Measurements from ENCODE around the gene ITFG1.
"Not testable (repeated sequence)": the region's sequence is repeated elsewhere in the genome, so short reads cannot be mapped to it uniquely, and the experiment has no call there.

ITFG1 gene

GRCh38 chr16:47139561-47140185 is 321.2 kb downstream of the ITFG1 start:
- H3K27me3 Mint-ChIP-seq: peaks cover 24% of the 10 kb centered on the region
- no peak overlapping the region for H3K27ac Mint-ChIP-seq
- no peaks in the 10 kb centered on the region for H3K36me3 Mint-ChIP-seq (ENCODE audit: low read depth)
- no peak for ATAC-seq
- H3K9me3 Mint-ChIP-seq: no peaks in the 10 kb centered on the region
- H3K4me1 Mint-ChIP-seq: peaks cover 32% of the 10 kb centered on the region
- no peak for DNase-seq
- H3K4me3 Mint-ChIP-seq: no peak overlapping the region

DNA sequence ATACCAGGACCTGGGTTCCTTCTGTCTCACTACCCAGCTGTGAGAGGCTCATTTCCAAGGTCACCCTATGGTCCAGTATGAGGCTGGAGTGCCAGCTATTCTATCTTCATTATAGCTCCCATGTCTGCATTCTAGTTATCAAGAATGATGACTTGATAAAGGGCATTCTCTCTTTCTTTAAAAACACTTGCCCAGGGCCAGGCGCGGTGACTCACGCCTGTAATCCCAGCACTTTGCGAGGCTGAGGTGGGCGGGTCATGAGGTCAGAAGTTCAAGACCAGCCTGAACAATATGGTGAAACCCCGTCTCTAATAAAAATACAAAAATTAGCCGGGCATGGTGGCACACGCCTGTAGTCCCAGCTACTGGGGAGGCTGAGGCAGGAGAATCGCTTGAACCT is 322.9 kb downstream of the ITFG1 start:
- not testable (repeated sequence) for H3K4me3 Mint-ChIP-seq; H3K27ac Mint-ChIP-seq; H3K9me3 Mint-ChIP-seq; H3K36me3 Mint-ChIP-seq (ENCODE audit: low read depth); DNase-seq; ATAC-seq
- H3K27me3 Mint-ChIP-seq: peaks cover 20% of the 10 kb centered on the region
- peaks cover 28% of the 10 kb centered on the region for H3K4me1 Mint-ChIP-seq

GRCh38 chr16:47136099-47136842 is 324.6 kb downstream of the ITFG1 start:
- DNase-seq: no peak
- H3K9me3 Mint-ChIP-seq: no peaks in the 10 kb centered on the region
- peaks cover 14% of the 10 kb centered on the region for H3K4me1 Mint-ChIP-seq
- peaks cover 12% of the 10 kb centered on the region for H3K27me3 Mint-ChIP-seq
- ATAC-seq: no peak
- H3K36me3 Mint-ChIP-seq (ENCODE audit: low read depth): no peaks in the 10 kb centered on the region
- no peak overlapping the region for H3K27ac Mint-ChIP-seq
- no peak overlapping the region for H3K4me3 Mint-ChIP-seq

GRCh38 chr16:47134550-47134949 is 326.3 kb downstream of the ITFG1 start:
- DNase-seq: no peak
- Mint-ChIP-seq H3K4me1 (peaks cover 12% of the 10 kb centered on the region), H3K27me3 (peaks cover 7% of the 10 kb centered on the region)

GRCh38 chr16:47132308-47132707 is 328.6 kb downstream of the ITFG1 start:
- Mint-ChIP-seq H3K4me3 (no peak overlapping the region), H3K4me1 (peaks cover 7% of the 10 kb centered on the region), H3K36me3 (ENCODE audit: low read depth) (peaks cover 2% of the 10 kb centered on the region), H3K27me3 (peaks cover 7% of the 10 kb centered on the region), H3K9me3 (no peaks in the 10 kb centered on the region), H3K27ac (no peak overlapping the region)
- ATAC-seq (no peak), DNase-seq (no peak)

More at GRCh38 chr16:47134550-47134949, 326.3 kb downstream of the ITFG1 start:
- H3K4me3 Mint-ChIP-seq: no peak overlapping the region
- H3K36me3 Mint-ChIP-seq (ENCODE audit: low read depth): no peaks in the 10 kb centered on the region
- H3K27ac Mint-ChIP-seq: no peak overlapping the region
- H3K9me3 Mint-ChIP-seq: no peaks in the 10 kb centered on the region
- ATAC-seq: no peak

DNA sequence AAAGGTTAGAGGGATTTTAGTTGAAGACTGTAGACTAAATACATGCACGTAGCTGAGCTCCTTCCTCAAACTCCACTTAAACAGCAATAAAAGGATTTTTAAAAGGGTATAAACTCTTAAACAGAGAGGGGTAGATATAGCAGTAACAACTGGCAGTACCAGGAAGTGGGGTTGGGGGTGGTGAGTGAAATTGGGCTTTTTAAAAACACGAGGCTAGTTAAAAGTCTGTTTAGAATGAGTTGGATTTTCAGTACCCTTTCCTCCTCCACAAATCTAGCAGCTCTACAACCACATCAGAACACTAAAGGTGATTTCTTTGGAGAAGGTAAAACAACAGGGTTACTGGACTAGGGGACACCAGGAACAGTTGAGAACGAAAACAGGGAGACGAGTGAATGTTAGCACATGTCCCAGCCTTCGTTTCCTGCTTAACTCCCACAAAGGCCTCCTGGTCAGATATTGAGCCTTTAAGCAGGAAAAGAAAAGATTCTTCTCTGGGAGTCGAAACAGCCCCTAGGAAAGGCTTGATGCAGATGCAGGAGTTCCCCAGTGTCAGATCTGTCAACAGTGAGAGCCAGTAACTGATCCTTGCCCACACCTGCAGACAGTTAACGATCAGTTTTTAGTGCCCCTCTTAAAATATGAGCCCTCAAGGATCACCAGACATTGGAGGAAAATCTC is 331.0 kb downstream of the ITFG1 start:
- H3K4me3 Mint-ChIP-seq: no peak overlapping the region
- H3K4me1 Mint-ChIP-seq: peaks cover 2% of the 10 kb centered on the region
- H3K27ac Mint-ChIP-seq: no peak overlapping the region
- DNase-seq (no peak), ATAC-seq (no peak)
- H3K9me3 Mint-ChIP-seq: no peaks in the 10 kb centered on the region
- peaks cover 7% of the 10 kb centered on the region for H3K27me3 Mint-ChIP-seq
- peaks cover 2% of the 10 kb centered on the region for H3K36me3 Mint-ChIP-seq (ENCODE audit: low read depth)

DNA sequence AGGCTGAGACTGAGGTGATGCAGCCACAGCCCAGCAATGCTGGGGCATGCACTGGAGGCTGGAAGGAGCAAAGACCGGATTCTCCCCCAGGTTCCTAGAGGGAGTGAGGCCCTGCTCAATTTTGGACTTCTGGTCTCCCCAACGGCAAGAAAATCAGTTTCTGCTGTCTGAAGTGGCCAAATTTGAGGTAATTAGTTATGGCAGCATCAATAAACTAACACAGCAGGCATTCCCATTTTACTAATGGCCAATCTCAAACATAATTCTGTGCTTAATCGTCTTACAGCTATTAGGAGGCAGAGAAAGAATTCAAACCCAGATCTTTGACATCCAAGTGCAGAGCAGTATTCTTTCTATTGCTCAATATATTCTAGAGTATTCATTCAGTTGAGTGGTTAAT is 333.3 kb downstream of the ITFG1 start:
- Mint-ChIP-seq H3K27ac (no peak overlapping the region), H3K27me3 (peaks cover 4% of the 10 kb centered on the region), H3K4me1 (no peaks in the 10 kb centered on the region), H3K9me3 (no peaks in the 10 kb centered on the region), H3K4me3 (no peak overlapping the region), H3K36me3 (ENCODE audit: low read depth) (peaks cover 2% of the 10 kb centered on the region)
- no peak for DNase-seq
- no peak for ATAC-seq

DNA sequence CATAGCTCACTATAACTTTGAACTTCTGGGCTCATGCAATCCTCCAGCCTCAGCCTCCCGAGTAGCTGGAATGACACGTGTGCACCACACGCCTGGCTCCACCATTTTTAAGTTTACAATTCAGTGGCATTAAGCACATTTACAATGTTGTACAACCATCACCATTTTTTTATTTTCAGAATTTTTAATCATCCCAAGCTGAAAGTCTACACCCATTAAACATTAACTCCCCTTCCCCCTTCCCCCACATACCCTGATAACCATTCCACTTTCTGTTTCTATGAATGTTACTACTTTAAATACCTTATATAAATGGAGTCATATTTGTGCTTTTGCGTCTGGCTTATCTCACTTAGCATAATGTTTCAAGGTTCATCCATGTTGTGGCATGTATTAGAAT is 335.1 kb downstream of the ITFG1 start:
- no peak for ATAC-seq
- no peak for DNase-seq
- Mint-ChIP-seq H3K27ac (no peak overlapping the region), H3K4me3 (no peak overlapping the region), H3K36me3 (ENCODE audit: low read depth) (peaks cover 2% of the 10 kb centered on the region), H3K4me1 (no peaks in the 10 kb centered on the region), H3K9me3 (no peaks in the 10 kb centered on the region), H3K27me3 (peaks cover 3% of the 10 kb centered on the region)

GRCh38 chr16:47113130-47113529 is 347.7 kb downstream of the ITFG1 start:
- Mint-ChIP-seq H3K9me3 (no peaks in the 10 kb centered on the region), H3K27me3 (no peaks in the 10 kb centered on the region), H3K36me3 (ENCODE audit: low read depth) (no peaks in the 10 kb centered on the region), H3K4me3 (no peak overlapping the region), H3K4me1 (peaks cover 15% of the 10 kb centered on the region), H3K27ac (no peak overlapping the region)
- no peak for DNase-seq
- no peak for ATAC-seq

DNA sequence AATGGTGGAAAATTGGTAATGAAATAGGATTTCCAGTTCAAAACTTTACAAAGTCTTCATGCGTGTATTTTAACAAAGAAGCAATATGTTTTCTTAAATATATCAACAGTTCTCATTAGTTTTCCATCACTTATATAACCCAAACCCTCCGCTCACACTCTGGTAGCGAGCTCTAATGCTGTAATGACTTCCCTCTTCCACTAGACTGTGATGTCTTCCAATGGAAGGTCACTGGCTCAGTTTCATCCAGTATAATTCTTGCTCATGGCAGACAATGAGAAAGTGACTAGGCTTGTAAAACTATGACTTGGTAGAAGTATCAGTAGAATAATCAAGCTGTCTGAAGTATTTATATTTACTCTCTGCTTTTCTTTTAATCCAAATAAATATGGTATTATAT is 349.9 kb downstream of the ITFG1 start:
- Mint-ChIP-seq H3K4me1 (peaks cover 15% of the 10 kb centered on the region), H3K27ac (no peak overlapping the region), H3K27me3 (no peaks in the 10 kb centered on the region), H3K36me3 (ENCODE audit: low read depth) (no peaks in the 10 kb centered on the region), H3K4me3 (no peak overlapping the region), H3K9me3 (no peaks in the 10 kb centered on the region)
- ATAC-seq: no peak
- DNase-seq: no peak

DNA sequence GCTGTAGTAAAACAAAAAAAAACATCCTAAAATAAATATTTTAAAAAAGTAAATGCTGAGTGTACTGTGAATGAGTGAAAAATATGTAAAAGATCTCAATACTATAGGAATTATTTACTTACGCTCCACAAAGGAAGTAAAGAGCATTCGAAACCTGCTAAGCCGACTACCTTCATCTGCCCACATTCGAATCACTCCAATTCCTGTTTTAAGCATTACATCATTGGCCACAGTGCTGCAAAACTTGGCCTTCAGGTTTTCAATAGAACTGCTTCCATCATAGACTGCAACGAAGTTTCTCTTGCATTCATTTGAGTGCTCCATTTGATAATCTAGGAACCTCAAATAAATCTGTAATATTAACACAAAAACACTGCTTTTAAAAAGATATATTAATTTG is 351.5 kb downstream of the ITFG1 start:
- H3K36me3 Mint-ChIP-seq (ENCODE audit: low read depth): no peaks in the 10 kb centered on the region
- H3K27me3 Mint-ChIP-seq: no peaks in the 10 kb centered on the region
- ATAC-seq (no peak), DNase-seq (no peak)
- no peaks in the 10 kb centered on the region for H3K9me3 Mint-ChIP-seq
- no peak overlapping the region for H3K4me3 Mint-ChIP-seq
- no peak overlapping the region for H3K27ac Mint-ChIP-seq
- H3K4me1 Mint-ChIP-seq: peaks cover 8% of the 10 kb centered on the region
